Natural killer cell treated with Interleukin-12 subunit alpha and Interleukin-12 subunit beta and Interleukin-15 and Interleukin-18, amount 100 ng/mL, for 72 hours (primary cell): ENCODE results near the gene TMCO4. TPM values are rescaled to one million over a fixed set of nuclear protein-coding genes. Genes with fewer than 3 reads are reported as not detected.
A peak's percentile ranks its signal among the peaks of the same experiment; 100 is the strongest.

Experiments used
- ATAC-seq, 2 donors: fragments of 150-1000 bp; cut with Tn5 transposase in 1 of 2; sonication (Bioruptor Pico), chemical (Tn5 transposase) in 1 of 2; 2 replicates each; pipeline ENCODE4 v1.10.0; 2021
- DNase-seq: peaks from one replicate; pipeline ENCODE4 v3.0.0; 2022; ENCODE audit warnings: low spot score
- H3K27ac Mint-ChIP-seq, 2 donors: 1 replicate in 1 of 2; 2 replicates in 1 of 2; pipeline ENCODE4 v1.8.0; 2022; ENCODE audit warnings: mixed read lengths in 2 of 2, mild to moderate bottlenecking in 1 of 2, moderate library complexity in 1 of 2
- H3K27me3 Mint-ChIP-seq, 2 donors: 1 replicate in 1 of 2; 2 replicates in 1 of 2; pipeline ENCODE4 v1.8.0; 2022; ENCODE audit warnings: mixed read lengths in 2 of 2
- H3K36me3 Mint-ChIP-seq: one replicate; pipeline ENCODE4 v1.8.0; 2022; ENCODE audit warnings: mixed read lengths
- H3K4me1 Mint-ChIP-seq, 2 donors: 1 replicate in 1 of 2; 2 replicates in 1 of 2; pipeline ENCODE4 v1.8.0; 2022; ENCODE audit warnings: low read depth in 2 of 2, mixed read lengths in 2 of 2, mild to moderate bottlenecking in 1 of 2
- H3K4me3 Mint-ChIP-seq: one replicate; pipeline ENCODE4 v1.8.0; 2022; ENCODE audit warnings: mixed read lengths
- H3K9me3 Mint-ChIP-seq: 2 replicates; pipeline ENCODE4 v1.8.0; 2022; ENCODE audit warnings: mixed read lengths
- total RNA-seq, 2 donors: library from RNA; stranded (reverse); gene quantifications; one replicate each; pipeline ENCODE4 v1.2.3, GENCODE V29; 2022

Gene TMCO4
- total RNA-seq, 2 donors from 2014 or later: 11.7 to 20.3 TPM

DNA sequence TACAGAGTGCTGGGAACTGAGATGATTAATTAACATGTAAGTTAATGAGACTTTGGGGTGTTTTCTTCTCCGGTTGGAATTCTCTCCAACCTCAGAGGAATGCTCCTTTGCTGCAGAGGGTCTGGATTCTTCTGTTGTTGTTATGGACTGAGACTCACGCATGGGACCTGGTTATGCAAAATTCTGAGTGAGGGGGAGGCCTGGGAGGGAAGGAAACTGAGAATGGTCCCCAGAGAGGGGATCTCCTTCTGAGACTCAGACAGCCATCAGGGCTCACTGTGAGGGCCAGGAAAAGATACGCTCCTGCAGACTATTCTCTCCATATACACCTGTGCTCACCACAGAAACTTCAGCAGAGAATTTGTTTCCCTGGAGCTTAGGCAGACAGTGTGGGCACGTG, 78.7 kb downstream of the TMCO4 start:
- no peak for DNase-seq
- Mint-ChIP-seq H3K27me3 (no peaks in the 10 kb centered on the region), H3K4me1 (no peaks in the 10 kb centered on the region), H3K9me3 (no peaks in the 10 kb centered on the region), H3K27ac (no peak overlapping the region), H3K4me3 (no peak overlapping the region), H3K36me3 (no peaks in the 10 kb centered on the region)
- no peak for ATAC-seq

DNA sequence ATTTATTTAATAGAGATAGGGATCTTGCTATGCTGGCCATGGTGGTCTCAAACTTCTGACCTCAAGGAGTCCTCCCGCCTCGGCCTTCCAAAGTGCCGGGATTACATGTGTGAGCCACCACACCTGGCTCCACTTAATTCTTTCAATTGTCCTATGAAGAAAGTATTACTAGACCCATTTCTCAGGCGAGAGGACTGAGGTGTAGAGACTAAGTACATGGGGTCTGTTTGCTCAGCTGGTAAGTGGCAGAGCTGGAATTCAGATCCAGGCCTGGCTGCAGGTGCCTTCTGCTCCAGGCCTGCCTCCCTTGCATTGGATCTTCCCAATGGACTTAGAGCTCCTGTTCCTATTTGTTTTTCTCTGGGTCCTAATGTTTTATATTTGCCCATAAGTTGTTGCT, 79.5 kb downstream of the TMCO4 start:
- Mint-ChIP-seq H3K9me3 (no peaks in the 10 kb centered on the region), H3K4me3 (no peak overlapping the region), H3K27ac (no peak overlapping the region), H3K4me1 (peaks cover 5 to 7% of the 10 kb centered on the region in 2 donors), H3K27me3 (no peaks in the 10 kb centered on the region), H3K36me3 (no peaks in the 10 kb centered on the region)
- DNase-seq: no peak
- ATAC-seq: no peak

DNA sequence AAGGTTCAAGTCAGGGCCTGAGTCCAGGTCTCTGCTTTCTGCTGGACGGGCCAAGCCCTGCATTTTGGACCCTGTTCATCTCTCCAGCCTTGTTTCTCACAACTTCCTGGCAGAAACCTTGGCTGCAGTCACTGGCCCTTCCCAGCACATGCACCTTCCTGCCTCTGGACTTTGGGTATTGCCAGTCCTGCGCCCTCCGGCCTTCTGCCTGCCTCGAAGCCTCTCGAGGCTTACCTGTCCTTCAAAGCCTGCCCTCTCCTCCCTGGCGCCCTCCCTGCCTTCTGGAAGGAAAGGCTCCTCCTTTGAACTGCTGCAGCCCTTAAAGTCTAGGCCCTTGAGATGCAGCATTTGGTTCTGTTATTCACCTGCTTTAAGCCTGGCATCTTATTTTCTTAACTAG, 82.2 kb downstream of the TMCO4 start:
- Mint-ChIP-seq H3K4me1 (peaks cover 5 to 7% of the 10 kb centered on the region in 2 donors), H3K4me3 (no peak overlapping the region), H3K27me3 (no peaks in the 10 kb centered on the region), H3K9me3 (no peaks in the 10 kb centered on the region), H3K27ac (no peak overlapping the region), H3K36me3 (no peaks in the 10 kb centered on the region)
- DNase-seq (no peak), ATAC-seq (no peak)

DNA sequence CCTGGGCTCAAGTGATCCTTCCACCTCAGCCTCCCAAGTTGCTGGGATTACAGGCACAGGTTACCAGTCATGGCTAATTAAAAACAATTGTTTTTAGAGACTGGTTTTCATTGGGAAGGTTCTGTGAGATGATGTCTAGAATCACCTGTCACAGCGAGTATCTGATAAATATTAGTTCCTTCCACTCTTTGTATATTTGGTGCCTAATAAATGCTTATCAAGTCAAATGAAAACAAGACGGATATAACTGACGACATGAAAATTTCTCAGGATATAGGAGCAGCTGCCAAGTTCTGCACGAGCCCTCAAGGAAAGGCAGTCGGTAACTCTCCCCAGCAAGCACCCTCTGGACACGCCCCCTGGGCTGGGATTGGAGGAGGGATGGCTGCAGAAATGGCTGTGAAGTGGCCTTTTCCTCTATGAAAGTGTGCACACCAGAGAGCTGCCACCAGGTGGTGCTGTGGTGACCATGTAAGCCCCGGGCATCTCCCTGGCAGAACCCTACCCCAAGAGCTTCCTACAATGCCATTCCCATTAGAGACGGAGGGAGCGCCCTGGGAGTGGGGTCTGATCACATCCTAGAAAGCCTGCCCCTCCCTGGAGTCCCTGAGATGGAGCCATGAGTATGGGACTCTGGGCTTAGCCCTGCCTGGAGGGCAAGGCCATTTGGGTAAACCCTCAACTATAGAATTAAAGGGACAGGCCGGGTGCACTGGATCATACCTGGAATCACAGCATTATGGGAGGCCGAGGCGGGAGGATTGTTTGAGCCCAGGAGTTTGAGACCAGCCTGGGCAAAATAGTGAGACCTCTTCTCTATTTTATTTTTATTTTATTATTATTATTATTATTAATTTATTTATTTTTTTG, 84.1 kb downstream of the TMCO4 start:
- DNase-seq: peak; percentile 89
- Mint-ChIP-seq H3K27ac (no peak overlapping the region), H3K27me3 (no peaks in the 10 kb centered on the region), H3K9me3 (no peaks in the 10 kb centered on the region), H3K4me3 (no peak overlapping the region), H3K4me1 (peaks cover 12% of the 10 kb centered on the region in 2 donors), H3K36me3 (peaks cover under 1% of the 10 kb centered on the region)
- peak; percentile 80 to 90 for ATAC-seq

DNA sequence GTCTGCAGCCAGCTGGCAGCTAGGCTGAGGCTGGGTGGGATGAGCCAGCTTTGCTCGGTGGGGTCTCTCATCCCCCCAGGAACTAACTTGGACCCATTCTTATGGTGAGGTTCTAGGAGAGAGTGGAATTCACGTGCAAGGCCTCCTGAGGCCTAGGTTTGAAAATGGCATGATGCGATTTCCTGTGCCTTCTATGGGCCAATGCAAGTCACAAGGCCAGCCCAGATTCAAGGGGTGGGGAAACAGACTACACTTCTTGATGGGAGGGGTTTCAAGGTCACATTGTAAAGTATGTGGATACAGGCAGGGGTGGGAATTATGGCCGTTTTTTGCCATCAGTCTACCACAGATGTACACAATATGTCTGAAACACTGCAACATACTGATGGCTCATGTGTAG, 86.8 kb downstream of the TMCO4 start:
- Mint-ChIP-seq H3K4me3 (no peak overlapping the region), H3K36me3 (peaks cover 4% of the 10 kb centered on the region), H3K4me1 (peaks cover 16 to 18% of the 10 kb centered on the region in 2 donors), H3K27me3 (no peaks in the 10 kb centered on the region), H3K9me3 (no peaks in the 10 kb centered on the region), H3K27ac (no peak overlapping the region)
- DNase-seq (no peak), ATAC-seq (no peak)

DNA sequence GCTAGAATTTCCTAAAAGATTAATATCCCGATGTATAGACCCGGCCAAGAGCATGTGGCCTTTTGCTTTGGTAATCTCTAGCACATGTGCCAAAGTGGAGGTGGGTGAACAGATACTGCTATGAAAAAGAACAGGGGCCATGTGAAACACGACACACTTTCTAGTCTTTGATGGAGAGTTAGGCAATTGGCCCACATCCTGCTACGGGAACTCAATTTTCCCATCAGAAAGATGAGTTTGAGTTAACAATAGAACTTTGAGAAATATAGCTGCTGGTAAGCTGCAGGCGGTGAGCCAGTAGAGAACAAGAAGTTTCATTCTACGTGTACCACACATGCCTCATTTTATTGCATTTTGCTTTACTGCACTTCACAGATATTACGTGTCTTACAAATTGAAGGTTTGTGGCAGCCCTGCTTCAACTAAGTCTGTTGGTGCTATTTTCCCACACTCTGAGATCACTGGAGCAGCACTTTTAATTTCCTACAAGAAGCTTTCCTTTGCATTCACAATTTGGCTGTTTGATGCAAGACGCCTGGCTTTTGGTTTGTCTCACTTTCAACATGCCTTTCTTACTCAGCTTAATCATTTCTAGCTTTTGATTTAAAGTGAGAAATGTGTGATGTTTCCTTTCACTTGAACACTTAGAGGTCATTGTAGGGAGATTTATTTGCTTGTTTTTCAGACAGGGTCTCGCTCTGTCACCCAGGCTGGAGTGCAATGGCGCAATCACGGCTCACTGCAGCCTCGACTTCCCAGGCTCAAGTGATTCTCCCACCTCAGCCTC, 88.7 kb downstream of the TMCO4 start:
- ATAC-seq (peak; percentile 66 to 82), DNase-seq (no peak)
- H3K27me3 Mint-ChIP-seq: no peaks in the 10 kb centered on the region
- H3K9me3 Mint-ChIP-seq: no peaks in the 10 kb centered on the region
- H3K4me3 Mint-ChIP-seq: peak overlapping the region; percentile 47
- peaks cover 4% of the 10 kb centered on the region for H3K36me3 Mint-ChIP-seq
- H3K27ac Mint-ChIP-seq: peak overlapping the region; percentile 36 to 83
- H3K4me1 Mint-ChIP-seq: peaks cover 16 to 18% of the 10 kb centered on the region in 2 donors

DNA sequence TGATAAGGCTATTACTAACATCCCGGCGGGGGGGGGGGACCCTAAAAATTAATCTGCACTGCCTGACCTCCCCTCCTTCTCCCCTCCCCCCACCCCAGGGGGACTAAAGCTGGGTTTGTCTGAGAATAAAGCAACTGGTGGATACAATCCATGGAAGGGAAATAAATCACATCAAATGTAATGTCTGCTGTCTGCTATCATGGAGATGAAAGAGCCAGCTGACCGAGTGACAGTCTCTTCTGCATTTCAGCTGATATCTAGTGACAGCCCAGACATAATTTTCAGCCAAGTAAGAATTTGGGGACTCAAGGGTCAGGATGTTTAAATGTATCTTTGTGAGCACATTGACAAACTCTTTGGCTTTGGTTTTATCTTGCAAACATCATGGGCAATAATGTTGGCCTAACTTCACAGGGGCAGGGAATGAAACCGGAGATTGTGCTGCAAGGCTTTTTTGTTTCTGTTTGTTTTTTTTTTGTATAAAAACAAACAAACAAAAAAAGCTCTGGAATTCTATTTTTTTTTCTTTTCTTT, 90.4 kb downstream of the TMCO4 start:
- Mint-ChIP-seq H3K27ac (no peak overlapping the region), H3K36me3 (peaks cover 4% of the 10 kb centered on the region), H3K4me1 (peaks cover 11 to 13% of the 10 kb centered on the region in 2 donors), H3K4me3 (no peak overlapping the region), H3K27me3 (no peaks in the 10 kb centered on the region), H3K9me3 (no peaks in the 10 kb centered on the region)
- DNase-seq (no peak), ATAC-seq (no peak)

DNA sequence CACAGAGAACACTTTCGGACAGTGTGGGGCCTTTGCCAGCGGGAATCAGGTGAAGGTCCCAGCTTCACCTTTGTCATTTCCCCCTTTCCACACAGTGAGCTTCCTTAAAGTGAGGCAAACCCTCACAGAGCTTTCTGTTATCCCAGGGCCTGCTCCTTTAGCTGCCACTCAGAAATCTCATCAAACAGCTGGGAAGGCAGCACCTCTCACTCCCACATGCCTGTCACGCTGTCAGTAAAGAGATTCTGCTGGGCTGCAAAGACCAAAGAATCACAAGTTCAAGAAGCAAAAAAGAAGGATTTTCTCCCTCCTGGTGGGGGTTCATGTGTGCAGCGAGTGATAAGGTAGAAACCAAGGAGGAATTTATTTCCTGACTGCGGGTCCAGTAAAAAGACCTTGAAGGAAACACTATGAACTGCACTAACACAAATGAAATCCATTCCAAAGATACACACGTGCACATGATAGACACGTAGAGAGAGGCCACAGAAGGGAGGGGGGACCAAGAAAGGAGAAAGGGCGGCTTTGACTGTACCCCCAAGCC, 91.1 kb downstream of the TMCO4 start:
- Mint-ChIP-seq H3K27ac (no peak overlapping the region), H3K4me3 (no peak overlapping the region), H3K36me3 (peaks cover 4% of the 10 kb centered on the region), H3K9me3 (no peaks in the 10 kb centered on the region), H3K4me1 (peaks cover 11 to 13% of the 10 kb centered on the region in 2 donors), H3K27me3 (no peaks in the 10 kb centered on the region)
- DNase-seq (no peak), ATAC-seq (no peak)

DNA sequence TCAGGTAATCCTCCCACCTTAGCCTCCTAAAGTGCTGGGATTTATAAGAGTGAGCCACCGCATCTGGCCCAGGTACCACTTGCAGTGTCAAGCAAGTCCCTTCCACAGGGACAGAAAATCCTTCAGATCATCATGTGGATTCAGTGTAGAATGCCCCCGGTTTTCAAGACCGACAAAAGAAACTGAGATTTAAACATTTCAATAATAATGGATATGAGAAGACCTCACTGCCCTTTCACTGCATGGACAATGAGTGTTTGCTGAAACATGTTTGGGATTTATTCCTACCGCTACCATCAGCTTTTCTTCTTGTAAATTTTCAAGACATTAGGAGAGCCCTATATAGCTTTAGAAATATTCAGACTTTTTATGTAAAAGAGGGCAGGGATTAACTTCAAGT, 93.6 kb downstream of the TMCO4 start:
- H3K9me3 Mint-ChIP-seq: no peaks in the 10 kb centered on the region

DNA sequence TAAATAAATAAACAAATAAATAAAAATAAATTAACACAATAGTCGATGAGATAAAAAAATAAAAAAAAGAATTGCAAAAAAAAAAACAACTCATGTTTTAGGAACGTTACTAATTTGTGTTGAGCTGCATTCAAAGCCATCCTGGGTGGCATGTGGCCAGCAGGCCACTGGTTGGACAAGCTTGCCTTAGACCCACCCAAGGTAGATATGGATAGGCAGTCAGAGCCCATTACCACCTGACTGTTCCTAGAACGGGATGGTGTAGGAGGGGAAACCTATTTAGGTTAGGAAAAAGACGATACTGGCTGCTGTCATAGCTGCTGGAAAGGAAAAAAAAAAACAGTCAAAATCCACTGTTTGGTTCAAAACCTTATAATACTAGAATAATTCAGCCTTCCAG, 94.3 kb downstream of the TMCO4 start:
- no peaks in the 10 kb centered on the region for H3K27me3 Mint-ChIP-seq
- H3K36me3 Mint-ChIP-seq: peaks cover 2% of the 10 kb centered on the region
- H3K4me3 Mint-ChIP-seq: no peak overlapping the region
- ATAC-seq (no peak), DNase-seq (no peak)
- peaks cover 5% of the 10 kb centered on the region in 2 donors for H3K4me1 Mint-ChIP-seq
- H3K27ac Mint-ChIP-seq: no peak overlapping the region
- no peaks in the 10 kb centered on the region for H3K9me3 Mint-ChIP-seq

More for the DNA sequence above, 93.6 kb downstream of the TMCO4 start:
- Mint-ChIP-seq H3K27ac (no peak overlapping the region), H3K4me3 (no peak overlapping the region), H3K27me3 (no peaks in the 10 kb centered on the region), H3K36me3 (peaks cover 4% of the 10 kb centered on the region), H3K4me1 (peaks cover 11 to 12% of the 10 kb centered on the region in 2 donors)
- DNase-seq: no peak
- ATAC-seq: no peak

DNA sequence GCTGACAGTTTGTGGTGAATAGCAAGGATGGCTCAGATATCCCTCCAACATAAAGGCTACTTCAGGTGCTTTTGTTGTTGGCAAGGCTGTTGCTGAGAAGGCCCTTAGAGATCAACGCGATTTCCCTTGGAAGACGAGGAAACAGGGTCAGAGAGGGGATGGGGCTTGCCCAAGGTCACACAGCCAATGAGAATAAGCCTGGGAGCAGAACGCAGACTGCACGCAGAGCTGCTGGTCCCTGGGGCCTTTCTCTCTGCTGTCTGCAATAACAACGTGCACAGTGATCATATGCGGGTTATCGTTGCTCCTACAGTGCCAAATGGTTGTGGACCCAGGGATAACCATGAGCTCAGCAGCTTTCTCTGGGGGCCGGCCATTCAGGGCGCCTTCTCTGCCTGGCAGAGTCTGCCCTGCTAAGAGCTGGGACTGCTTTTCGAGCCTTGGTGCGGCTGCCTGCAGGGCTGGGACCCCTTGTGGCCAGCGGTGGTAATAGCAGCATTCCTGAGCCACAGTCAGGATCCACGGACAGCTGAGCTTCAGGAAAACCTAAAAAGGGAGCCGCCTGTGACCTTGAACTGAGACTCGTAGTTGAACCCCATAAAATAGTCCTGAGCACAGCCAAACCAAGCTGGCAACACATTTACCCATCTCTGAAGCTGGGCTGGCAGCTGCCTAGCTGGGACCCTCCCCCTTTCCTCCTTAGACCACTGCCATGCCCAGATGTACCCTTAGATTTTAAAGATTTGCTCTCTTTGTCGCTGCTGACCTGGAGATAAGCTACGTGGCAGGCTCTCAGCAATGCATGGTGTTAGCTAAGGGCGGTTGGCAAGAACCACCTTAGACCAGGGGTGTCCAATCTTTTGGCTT, 95.2 kb downstream of the TMCO4 start:
- no peak overlapping the region for H3K4me3 Mint-ChIP-seq
- no peaks in the 10 kb centered on the region for H3K27me3 Mint-ChIP-seq
- H3K9me3 Mint-ChIP-seq: no peaks in the 10 kb centered on the region

DNA sequence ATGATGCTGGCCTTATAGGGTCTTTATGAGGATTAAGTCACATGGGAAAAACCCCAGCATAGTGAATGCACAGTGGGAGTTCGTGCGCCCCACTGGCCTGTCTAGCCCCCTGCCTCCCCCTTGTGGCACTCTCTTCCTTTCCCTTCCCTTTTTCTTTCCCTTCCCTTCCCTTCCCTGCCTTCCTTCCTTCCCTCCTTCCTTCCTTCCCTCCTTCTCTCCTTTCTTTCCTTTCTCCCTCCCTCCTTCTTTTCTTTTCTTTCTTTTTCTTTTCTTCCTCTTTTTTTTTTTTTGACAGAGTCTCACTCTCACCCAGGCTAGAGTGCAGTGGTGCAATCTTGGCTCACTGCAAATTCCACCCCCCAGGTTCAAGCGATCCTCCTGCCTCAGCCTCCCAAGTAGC, 96.4 kb downstream of the TMCO4 start:
- H3K9me3 Mint-ChIP-seq: no peaks in the 10 kb centered on the region
- peaks cover 0 to 2% of the 10 kb centered on the region in 2 donors for H3K4me1 Mint-ChIP-seq
- DNase-seq (no peak), ATAC-seq (no peak)
- H3K36me3 Mint-ChIP-seq: no peaks in the 10 kb centered on the region
- no peak overlapping the region for H3K27ac Mint-ChIP-seq
- no peak overlapping the region for H3K4me3 Mint-ChIP-seq
- no peaks in the 10 kb centered on the region for H3K27me3 Mint-ChIP-seq

More for the DNA sequence above, 95.2 kb downstream of the TMCO4 start:
- H3K36me3 Mint-ChIP-seq: no peaks in the 10 kb centered on the region
- peak; percentile 75 to 77 for ATAC-seq
- DNase-seq: peak; percentile 72
- H3K4me1 Mint-ChIP-seq: peaks cover 0 to 2% of the 10 kb centered on the region in 2 donors
- H3K27ac Mint-ChIP-seq: no peak overlapping the region
